Measurements from ENCODE around the gene SEMA7A. TPM values are rescaled to one million over a fixed set of nuclear protein-coding genes. Genes with fewer than 3 reads are reported as not detected.

Gene SEMA7A
- polyA plus RNA-seq, 4 donors = 5.9 to 16.8 (median 6.7) TPM

DNA sequence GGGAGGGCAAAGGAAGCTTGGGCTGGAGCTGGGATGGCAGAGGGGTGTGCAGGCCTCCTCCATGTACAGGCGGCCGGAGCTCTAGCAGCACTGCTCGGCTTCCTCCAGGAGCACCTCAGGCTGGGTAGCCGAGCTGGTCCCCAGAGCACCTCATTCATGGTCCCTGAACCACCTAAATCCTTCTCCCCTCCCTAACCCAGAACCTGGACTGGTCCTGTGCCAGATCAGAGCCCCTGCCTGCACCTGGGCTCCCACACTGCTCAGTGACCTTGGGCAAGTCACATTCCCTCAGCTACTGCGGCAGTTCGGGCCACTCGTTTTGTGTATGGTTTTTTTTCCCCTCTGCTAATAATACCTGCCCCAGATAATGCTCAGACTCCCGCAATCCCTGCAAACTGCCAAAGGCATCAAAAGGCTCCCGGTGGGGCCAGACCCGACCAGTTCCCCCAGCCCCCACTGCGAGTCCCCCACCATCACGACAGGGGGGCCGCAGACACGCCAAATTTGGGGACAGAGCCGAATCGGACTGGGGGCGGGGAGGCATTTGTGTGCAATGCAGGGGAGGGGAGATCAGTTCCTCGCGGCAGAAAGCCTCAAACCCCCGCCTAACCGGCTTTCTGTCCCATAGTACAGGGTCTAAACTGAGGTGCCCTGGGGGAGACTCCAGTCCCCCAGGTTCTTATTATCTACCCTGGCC lies 1.3 kb downstream of the SEMA7A start:
- DNase-seq (ENCODE audit: low read depth in 4 of 4, low spot score in 3 of 4) = no peak

- DNase-seq (ENCODE audit: low read depth in 4 of 4, low spot score in 3 of 4) = no peak
Observed at GRCh38 chr15:74431645-74432044, 2.1 kb downstream of the SEMA7A start.

GRCh38 chr15:74431116-74431515 lies 2.6 kb downstream of the SEMA7A start:
- no peak for DNase-seq (ENCODE audit: low read depth in 4 of 4, low spot score in 3 of 4)

DNA sequence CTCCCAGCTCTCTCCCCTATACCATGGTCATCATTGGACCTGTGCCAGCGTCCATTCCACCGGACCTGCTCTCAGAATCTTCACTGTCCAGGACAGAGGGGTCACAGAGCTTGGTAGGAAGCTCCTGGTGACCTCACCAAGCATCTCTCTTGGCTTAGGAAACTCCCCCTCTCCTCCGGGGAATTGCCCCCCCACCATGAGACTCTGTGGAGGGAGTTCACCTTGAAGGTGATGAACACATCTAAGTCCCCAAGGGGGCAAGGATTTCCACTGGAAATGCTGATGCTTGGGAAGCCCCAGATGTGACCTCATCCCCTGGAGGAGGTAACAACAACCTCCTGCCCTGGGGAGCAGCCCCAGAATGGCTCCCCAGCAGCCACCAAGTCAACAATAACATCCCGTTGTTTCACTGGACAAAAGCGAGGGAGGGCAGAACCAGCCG lies 3.2 kb downstream of the SEMA7A start:
- no peak for DNase-seq (ENCODE audit: low read depth in 4 of 4, low spot score in 3 of 4)

DNA sequence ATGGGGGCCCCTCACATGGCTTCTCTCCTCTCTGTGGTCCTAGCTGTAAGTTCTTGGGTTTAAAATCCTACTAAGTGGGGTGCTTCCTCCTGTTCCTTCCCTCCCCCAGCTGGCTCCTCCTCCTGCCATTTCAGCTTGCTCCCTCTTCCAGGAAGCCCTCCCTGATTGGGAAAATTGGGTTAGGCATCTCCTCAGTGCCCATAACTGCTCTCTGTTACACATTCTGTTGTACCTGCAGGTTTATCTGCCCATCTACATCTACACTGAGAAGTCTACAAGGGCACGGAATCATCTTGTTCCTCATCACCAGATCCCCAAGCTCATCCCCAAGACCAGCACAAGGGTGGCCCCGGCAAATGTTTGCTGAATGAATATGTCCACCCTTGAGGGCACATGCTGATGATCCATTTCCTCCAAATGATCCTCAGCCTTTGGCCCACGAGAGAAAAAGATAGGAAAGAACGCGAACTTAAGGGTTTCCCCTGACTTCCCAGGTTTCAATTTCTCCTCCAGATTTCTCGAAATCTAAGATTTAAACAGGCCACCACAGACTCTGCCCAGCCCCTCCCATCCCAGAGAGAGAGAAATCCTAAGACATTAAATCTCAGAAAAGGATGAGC lies 3.9 kb downstream of the SEMA7A start:
- DNase-seq (ENCODE audit: low read depth in 4 of 4, low spot score in 3 of 4) = no peak

- no peak for DNase-seq (ENCODE audit: low read depth in 4 of 4, low spot score in 3 of 4)
Observed at GRCh38 chr15:74428970-74429780, 4.6 kb downstream of the SEMA7A start.

- DNase-seq (ENCODE audit: low read depth in 4 of 4, low spot score in 3 of 4) = no peak
Observed at GRCh38 chr15:74428442-74428787, 5.3 kb downstream of the SEMA7A start.

DNA sequence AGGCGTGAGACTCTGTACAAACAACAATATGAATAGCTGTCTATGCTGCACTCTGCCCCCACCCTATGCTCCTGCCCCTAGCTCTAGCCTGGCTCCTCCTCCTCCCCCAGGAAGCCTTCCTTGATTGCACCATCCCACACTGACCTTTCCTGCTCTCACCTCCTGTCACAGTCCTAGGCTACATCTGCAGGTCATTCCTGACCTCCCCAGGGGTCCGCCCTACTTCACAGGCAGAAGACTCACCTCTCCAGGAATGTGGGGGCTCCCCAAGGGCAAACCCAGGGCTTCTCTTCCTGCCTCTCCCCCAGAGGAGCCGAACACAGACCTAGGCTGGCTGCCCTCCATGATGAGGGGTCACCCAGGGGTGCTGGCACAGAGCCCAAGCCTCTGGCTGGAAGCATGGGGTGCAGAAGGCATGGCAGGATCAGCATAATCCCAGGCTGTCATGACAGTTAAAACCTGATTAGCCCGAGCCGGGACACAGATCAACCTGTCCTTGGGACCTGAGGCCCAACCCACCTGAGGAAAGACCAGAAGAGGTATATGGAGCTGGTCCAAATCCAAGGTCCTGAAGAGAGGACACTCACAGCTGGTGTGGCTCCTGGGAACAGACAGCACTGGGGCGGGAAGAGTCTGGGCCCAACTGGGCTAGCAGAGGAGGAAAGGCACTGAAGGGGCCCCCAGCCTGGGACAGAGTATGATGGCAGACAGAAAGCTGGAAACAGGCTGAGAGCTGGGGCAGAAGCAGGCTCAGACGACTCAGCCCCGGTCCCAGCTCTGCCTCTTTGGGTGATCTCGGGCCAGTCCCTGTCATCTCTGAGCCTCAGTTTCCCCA lies 5.9 kb downstream of the SEMA7A start:
- DNase-seq (ENCODE audit: low read depth in 4 of 4, low spot score in 3 of 4) = no peak

- DNase-seq (ENCODE audit: low read depth in 4 of 4, low spot score in 3 of 4) = no peak
Observed at GRCh38 chr15:74426404-74427281, 7.1 kb downstream of the SEMA7A start.

DNA sequence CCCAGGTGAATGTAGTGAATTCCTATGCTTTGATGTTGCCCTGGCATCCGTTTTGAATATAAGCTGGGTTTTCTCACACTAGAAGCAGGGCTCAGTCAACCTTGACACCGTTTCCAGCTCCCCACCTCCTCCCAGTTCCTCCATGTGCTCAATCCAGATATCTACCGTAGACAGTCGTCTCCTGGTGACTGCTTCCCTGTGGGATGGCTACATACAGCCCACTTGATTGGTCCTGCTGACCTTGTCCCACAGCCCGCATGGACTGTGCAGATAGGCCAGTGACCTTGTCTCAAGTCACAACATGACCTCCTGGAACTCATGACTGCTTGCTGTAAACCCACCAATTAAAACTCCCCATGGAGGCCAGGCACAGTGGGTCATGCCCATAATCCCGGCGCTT lies 8.1 kb downstream of the SEMA7A start:
- no peak for DNase-seq (ENCODE audit: low read depth in 4 of 4, low spot score in 3 of 4)

GRCh38 chr15:74424901-74425528 lies 8.7 kb downstream of the SEMA7A start:
- DNase-seq (ENCODE audit: low read depth in 4 of 4, low spot score in 3 of 4) = no peak

DNA sequence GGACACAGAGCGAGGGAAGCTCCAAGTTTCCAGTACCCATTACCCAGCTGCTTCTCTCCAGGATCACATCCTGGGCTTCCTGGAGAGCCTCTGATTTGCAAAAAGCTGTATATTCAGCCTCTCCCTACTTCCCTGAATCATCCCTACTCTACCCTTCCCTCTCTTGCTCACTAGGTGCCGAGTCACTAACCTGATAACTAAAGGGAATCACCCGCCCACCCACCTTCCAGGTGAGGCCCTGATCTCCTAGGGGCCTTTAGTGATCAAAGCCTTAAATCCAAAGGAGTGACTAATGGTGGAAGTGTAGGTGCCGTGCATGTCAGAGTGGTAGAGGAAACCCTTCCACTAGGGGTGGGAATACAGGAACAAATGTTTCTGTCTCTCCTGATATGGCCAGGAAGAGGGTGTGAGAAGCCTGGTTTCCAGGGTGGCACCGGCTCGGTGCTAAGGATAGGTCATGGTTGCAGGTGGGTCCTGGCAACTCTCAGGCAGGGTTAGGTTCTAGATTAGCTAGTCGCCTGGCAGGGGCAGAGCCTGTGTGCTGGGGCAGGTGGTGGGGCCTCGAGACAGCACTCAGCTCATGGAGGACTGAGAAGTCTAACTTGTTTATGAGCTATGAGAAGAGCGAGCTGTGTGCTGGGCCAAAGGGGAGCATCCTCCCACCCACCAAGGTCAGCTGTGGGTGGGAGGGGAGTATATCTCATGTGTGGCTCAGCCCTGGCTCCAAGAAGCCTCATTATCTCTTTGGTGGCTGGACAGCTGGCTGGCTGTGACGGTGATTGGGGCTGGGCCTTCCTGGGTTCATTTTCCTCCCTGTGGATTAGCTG lies 10.1 kb downstream of the SEMA7A start:
- DNase-seq (ENCODE audit: low read depth in 4 of 4, low spot score in 3 of 4) = no peak

DNA sequence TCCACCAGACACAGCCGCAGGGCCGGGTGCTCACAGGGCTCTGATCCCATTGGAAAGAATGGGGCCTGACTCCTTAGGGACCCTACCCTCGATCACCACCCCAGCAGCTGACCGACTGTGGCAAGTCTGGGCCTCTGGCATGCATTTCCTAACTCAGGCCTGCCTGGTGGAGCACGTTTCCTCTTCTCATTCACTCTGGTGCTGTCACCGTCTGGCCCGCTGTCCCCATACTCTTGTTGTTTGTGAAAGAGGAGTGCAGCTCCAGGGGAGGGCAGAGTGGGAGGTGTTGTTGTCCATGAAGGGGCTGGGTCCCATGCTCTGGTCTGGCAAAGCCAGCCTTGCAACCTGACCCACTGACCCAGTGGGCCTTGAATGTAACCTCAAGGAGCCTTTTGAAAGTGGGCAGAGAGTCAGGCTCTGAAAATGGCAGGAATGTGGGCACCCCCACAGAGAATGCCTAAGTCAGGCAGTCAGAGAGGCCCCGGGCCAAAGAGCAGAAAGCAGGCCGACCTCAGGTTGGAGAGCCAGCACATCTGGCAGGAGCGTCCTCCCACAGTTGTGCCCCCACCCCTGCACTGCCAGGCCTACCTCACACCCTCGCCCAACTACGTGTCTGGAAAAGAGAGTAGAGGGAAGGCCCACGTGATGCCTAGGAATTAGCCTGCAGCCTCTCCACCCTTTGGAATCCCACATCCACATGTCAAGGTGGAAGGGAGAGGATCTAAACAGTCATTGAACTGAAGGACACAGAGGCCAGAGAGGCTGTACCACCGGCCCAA lies 10.9 kb downstream of the SEMA7A start:
- DNase-seq (ENCODE audit: low read depth in 4 of 4, low spot score in 3 of 4) = no peak

GRCh38 chr15:74422265-74422651 lies 11.5 kb downstream of the SEMA7A start:
- no peak for DNase-seq (ENCODE audit: low read depth in 4 of 4, low spot score in 3 of 4)

DNA sequence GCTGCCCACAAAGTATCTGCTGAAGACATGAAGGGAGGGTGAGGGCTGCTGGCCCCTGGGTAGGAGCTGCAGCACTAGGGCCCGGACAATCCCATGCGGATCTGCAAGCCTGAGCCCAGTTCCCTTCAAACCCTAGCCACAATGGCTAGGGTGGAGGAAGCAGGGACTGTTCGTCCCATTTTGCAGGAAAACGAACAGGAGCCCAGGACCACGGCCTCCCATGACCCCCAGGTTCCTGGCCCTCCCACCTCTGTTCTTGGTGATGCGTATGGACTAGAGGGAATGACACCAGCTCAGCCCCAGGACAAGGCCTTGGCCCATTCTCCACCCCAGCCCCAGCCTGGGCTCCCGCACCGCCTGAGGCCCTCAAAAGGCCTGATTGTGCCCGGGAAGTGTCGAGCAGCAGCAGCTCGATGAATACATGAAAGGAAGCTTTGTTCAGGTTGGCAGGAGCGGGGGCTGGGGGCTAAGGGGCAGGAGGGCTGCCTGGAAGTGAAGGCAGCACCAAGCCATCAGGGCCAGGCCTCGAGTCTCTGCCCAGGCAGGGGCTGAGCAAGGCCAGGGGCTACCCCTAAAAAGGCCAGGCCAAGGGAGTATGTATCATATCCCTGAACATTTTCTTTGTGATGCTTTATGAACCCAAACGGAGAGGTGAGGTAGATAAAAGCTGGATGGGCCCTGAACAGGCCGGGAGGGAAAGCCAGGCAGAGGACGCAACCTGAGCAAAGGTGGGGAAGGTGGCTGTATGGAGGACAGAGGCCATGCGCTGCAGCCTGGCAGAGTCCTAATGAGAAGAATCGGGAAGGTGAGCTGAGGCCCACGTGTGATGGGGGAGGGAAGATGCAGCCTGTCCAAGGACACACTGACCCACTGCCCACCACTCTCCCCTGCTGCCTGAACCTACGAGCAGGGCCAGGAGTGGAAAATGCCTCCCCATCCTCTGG lies 12.2 kb downstream of the SEMA7A start:
- DNase-seq (ENCODE audit: low read depth in 4 of 4, low spot score in 3 of 4) = no peak

- DNase-seq (ENCODE audit: low read depth in 4 of 4, low spot score in 3 of 4) = no peak
Observed at GRCh38 chr15:74420193-74420905, 13.4 kb downstream of the SEMA7A start.

Measured in left renal pelvis (tissue), 4 donors.